Measurements from ENCODE around the gene GLE1. TPM values are rescaled to one million over a fixed set of nuclear protein-coding genes. Genes with fewer than 3 reads are reported as not detected.
A peak's percentile ranks its signal among the peaks of the same experiment; 100 is the strongest.

The GLE1 gene
- polyA plus RNA-seq, 1 experiment = 22.0 TPM

DNA sequence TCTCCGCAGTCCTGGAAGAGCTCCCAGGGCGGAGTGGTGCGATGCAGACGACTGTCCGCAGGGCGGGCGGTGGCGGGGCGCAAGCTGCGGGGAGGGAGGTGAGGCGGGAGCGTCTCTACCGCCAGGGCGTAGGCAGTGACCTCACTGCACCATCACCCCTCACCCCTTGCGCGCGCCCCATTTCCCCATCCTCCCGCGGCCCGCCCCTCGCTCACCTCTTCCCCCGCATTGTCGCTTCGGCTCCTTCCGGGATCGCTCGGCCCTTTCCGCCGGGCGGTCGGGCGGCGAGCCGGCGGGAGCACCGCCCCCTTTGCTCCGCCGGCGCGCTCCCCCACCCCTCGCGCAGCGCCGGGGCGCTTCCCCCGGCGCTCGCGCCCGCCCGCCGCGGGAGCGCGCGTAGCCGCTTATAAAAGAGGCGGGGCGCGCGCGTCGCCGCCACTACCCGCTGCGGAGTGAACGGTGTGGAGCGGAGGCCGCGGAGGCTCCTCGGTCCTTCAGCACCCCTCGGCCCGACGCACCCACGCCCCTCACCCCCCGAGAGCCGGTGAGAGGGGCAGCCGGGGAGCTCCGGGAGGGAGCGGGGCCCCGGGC, 47.7 kb downstream of the GLE1 start, which contains the start of gene SPTAN1:
TSS of gene SPTAN1 (plus strand) at position 435 of the 591 bp plus-strand sequence. CDS start 14,154 bp downstream, outside the sequence.
- no peaks in the 10 kb centered on the region for H3K27me3 ChIP-seq (ENCODE audit: control insufficient read depth, insufficient read depth, low read length)
- CTCF ChIA-PET = interaction anchor here (0.6 to 1.8 kb wide), 4 partner anchors 83 to 190 kb away, joined by 3 to 5 read pairs (median 4); partner anchors contain the start of gene CERCAM
- no peaks in the 10 kb centered on the region for H3K36me3 ChIP-seq (ENCODE audit: control insufficient read depth, insufficient read depth, low read length)
- POLR2A ChIA-PET = interaction anchor here (0.5 to 1.1 kb wide), 5 partner anchors 24 to 131 kb away, joined by 3 to 8 read pairs (median 4); partner anchors contain the start of genes CERCAM and GLE1
- peak; percentile 63 for DNase-seq (ENCODE audit: low read depth)
- peak within 1 kb of the TSS; percentile 92 for H3K4me3 ChIP-seq (ENCODE audit: low read depth, low read length)
- TF ChIP-seq, protein P1, sequence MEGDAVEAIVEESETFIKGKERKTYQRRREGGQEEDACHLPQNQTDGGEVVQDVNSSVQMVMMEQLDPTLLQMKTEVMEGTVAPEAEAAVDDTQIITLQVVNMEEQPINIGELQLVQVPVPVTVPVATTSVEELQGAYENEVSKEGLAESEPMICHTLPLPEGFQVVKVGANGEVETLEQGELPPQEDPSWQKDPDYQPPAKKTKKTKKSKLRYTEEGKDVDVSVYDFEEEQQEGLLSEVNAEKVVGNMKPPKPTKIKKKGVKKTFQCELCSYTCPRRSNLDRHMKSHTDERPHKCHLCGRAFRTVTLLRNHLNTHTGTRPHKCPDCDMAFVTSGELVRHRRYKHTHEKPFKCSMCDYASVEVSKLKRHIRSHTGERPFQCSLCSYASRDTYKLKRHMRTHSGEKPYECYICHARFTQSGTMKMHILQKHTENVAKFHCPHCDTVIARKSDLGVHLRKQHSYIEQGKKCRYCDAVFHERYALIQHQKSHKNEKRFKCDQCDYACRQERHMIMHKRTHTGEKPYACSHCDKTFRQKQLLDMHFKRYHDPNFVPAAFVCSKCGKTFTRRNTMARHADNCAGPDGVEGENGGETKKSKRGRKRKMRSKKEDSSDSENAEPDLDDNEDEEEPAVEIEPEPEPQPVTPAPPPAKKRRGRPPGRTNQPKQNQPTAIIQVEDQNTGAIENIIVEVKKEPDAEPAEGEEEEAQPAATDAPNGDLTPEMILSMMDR (IDR thresholded peaks at IDR 0.05; ENCODE audit: insufficient read depth, low read depth, low read length) = 0 out of 2 replicates have a peak, but pooled peaks have one; percentile 8

DNA sequence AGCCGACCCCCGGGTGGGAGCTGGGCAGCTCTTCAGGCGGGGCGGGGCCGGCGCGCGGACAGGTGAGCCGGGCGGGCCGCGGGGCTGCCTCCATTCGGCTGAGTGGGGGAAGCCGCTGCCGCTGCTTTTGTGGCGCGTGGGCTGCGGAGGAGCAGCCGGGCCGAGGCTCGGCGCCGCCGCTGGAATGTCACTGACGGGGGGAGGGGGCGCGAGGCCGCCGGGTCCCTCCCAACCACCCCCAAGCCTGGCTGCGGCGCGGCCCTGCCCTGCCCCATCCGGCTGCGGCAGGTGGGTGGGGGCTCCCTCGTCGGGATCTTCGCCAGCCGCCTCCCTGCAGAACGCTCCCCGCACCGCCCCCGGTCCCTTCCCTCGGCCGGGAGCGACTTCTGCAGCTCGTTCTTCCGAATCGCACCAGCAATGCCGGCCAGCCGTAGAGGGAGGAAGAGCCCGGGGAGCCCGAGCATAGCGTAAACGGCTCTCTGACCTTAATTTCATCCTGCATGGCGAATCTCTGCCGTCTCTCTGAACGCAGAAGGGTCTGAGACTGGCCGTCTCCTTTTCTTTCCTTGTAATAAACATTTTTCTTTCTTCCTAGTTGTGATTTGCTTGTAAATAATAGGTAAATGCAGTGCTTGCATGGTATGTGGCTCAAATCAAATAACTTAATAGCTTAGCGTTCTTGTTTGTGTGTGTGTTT, 48.4 kb downstream of the GLE1 start:
- ChIA-PET POLR2A (interaction anchor here (1.1 kb wide), 1 partner anchor 48 kb away, joined by 3 read pairs; the partner anchor contains the start of gene GLE1), CTCF (interaction anchor here (1.0 to 1.4 kb wide), 3 partner anchors 14 to 132 kb away, joined by 3 to 4 read pairs (median 3); partner anchors contain the start of gene CERCAM)
- peak overlapping the region; percentile 92 for H3K4me3 ChIP-seq (ENCODE audit: low read depth, low read length)
- no peaks in the 10 kb centered on the region for H3K27me3 ChIP-seq (ENCODE audit: control insufficient read depth, insufficient read depth, low read length)
- TF ChIP-seq, protein P1 (IDR thresholded peaks at IDR 0.05; ENCODE audit: insufficient read depth, low read depth, low read length) = no peak
- H3K36me3 ChIP-seq (ENCODE audit: control insufficient read depth, insufficient read depth, low read length) = no peaks in the 10 kb centered on the region
- DNase-seq (ENCODE audit: low read depth) = no peak

DNA sequence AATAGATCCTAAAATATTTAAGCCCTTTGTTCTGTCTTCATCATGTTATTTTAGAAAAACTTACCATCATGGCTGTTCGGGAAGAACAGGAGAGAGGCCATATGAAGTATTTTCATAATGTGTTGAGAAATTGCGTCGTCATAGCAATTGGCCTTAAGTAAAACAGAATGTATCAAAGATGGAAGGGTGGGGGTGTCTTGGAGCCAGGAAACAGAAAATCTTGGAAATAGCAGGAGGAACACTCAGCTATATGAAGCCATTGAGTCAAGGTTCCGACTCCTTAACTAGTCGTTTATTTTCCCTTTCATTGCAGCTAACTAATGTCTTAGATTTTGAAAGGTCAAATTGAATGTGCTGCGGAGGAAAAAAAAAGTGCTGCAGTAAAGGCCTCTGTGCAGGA, 49.2 kb downstream of the GLE1 start:
- H3K36me3 ChIP-seq (ENCODE audit: control insufficient read depth, insufficient read depth, low read length) = no peaks in the 10 kb centered on the region
- peak overlapping the region; percentile 92 for H3K4me3 ChIP-seq (ENCODE audit: low read depth, low read length)
- DNase-seq (ENCODE audit: low read depth) = no peak
- CTCF ChIA-PET = interaction anchor here (1.0 to 1.7 kb wide), 3 partner anchors 14 to 115 kb away, joined by 3 to 7 read pairs (median 4); no protein-coding TSS in a partner anchor
- no peaks in the 10 kb centered on the region for H3K27me3 ChIP-seq (ENCODE audit: control insufficient read depth, insufficient read depth, low read length)
- TF ChIP-seq, protein P1 (IDR thresholded peaks at IDR 0.05; ENCODE audit: insufficient read depth, low read depth, low read length) = no peak
- POLR2A ChIA-PET = interaction anchor here (0.7 kb wide), 1 partner anchor 101 kb away, joined by 6 read pairs; no protein-coding TSS in a partner anchor

DNA sequence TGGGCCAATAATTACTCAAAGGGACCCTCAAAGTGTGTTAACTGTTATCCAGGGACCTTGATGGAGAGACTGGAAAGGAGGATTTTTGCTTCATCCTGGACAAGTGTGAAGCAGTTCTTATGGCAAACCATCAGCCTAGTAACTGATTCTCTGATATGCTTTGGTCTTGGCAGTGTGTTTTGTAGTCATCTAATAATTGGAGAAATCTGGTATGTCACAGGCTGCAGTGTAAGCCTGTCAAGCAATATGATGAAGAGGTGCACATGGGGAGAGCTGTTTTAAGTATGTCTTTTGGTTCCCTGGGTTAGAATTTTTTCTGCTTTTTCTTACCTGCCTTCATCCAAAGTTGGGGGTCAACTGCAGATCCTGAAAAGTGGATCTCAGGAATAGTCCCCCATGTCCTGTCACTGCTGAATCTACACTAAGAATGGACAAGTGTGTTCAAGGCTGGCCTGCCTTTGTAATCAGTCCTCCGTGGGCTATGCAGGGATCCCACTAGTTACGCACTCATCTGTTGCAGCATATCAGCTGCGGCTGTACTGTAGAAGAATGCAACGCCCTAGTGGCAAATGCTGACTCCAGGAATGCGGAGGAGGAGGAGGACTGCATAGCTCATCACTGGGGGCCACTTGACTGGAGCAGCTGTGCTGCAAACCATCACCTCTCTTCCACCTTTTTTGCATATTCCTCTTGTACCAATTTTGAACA, 49.8 kb downstream of the GLE1 start:
- TF ChIP-seq, protein P1 (IDR thresholded peaks at IDR 0.05; ENCODE audit: insufficient read depth, low read depth, low read length) = peak; percentile 11; the same call in 1 of the 2 replicates
- Histone ChIP-seq H3K27me3 (ENCODE audit: control insufficient read depth, insufficient read depth, low read length) (no peaks in the 10 kb centered on the region), H3K4me3 (ENCODE audit: low read depth, low read length) (peak overlapping the region; percentile 92), H3K36me3 (ENCODE audit: control insufficient read depth, insufficient read depth, low read length) (no peaks in the 10 kb centered on the region)
- ChIA-PET POLR2A (no interaction called here), CTCF (interaction anchor here (0.9 to 1.7 kb wide), 2 partner anchors 81 to 116 kb away, joined by 3 to 7 read pairs; no protein-coding TSS in a partner anchor)
- peak; percentile 43 for DNase-seq (ENCODE audit: low read depth)
